Left lung (tissue), 14 donors: ENCODE measurements around the gene HFM1. TPM values are rescaled to one million over a fixed set of nuclear protein-coding genes. Genes with fewer than 3 reads are reported as not detected.
"Not testable (repeated sequence)": the region's sequence is repeated elsewhere in the genome, so short reads cannot be mapped to it uniquely, and the experiment has no call there.

Experiments
- ATAC-seq: fragments of 200-7000 bp; cut with Tn5 transposase; one replicate; pipeline ENCODE4 v1.9.1; 2020; ENCODE audit warnings: moderate library complexity
- DNase-seq, 4 donors: peaks; one replicate each; pipeline ENCODE4 v3.0.0-alpha.2; 2013 to 2020
- H3K27ac ChIP-seq, 2 donors: fragments of 200-600 bp; sonication (generic) in 1 of 2; one replicate each; pipeline versions ENCODE4 v1.5.0 to v1.8.0; 2020 to 2021
- H3K27me3 ChIP-seq, 2 donors: fragments of 200-600 bp; sonication (generic) in 1 of 2; one replicate each; pipeline versions ENCODE4 v1.5.0 to v1.8.0; 2020 to 2021
- H3K36me3 ChIP-seq, 2 donors: fragments of 200-600 bp; sonication (generic) in 1 of 2; one replicate each; pipeline versions ENCODE4 v1.5.0 to v1.8.0; 2020 to 2021
- H3K4me1 ChIP-seq, 2 donors: fragments of 200-600 bp; one replicate each; pipeline ENCODE4 v1.8.0; 2021
- H3K4me3 ChIP-seq, 2 donors: fragments of 200-600 bp; sonication (generic) in 1 of 2; one replicate each; pipeline versions ENCODE4 v1.5.0 to v1.8.0; 2020 to 2021; ENCODE audit warnings: mild to moderate bottlenecking in 1 of 2
- H3K9me3 ChIP-seq, 2 donors: fragments of 200-600 bp; sonication (generic) in 1 of 2; one replicate each; pipeline versions ENCODE4 v1.5.0 to v1.8.0; 2020 to 2021
- CTCF ChIP-seq, 2 donors: fragments of 200-600 bp; sonication (generic) in 1 of 2; IDR thresholded peaks; one replicate each; pipeline versions ENCODE4 v1.5.0 to v1.8.0; 2021; ENCODE audit warnings: antibody characterized with exemption in 2 of 2
- intact Hi-C, 2 donors: fragments of 100-400 bp; cut with DNase I; formaldehyde crosslinking; loops; one replicate each; pipeline versions ENCODE4 v1.11.2 to v1.14.2; 2022
- long read RNA-seq, 12 donors: library from polyadenylated mRNA in 2 of 12; unstranded in 2 of 12; transcript quantifications; one replicate each; pipeline ENCODE4 v2.0.0 and lab custom pipeline, GENCODE V29; 2019 to 2026
- polyA plus RNA-seq, 6 donors: library from polyadenylated mRNA; unstranded; fragments of 120-200 nt; gene quantifications; one replicate each; pipeline ENCODE4 v1.2.1, GENCODE V29; 2013; ENCODE audit not compliant: insufficient read length in 6 of 6
- total RNA-seq, 2 donors: library from RNA; stranded (reverse); fragmentation: NEBNext Ultra II Directional; extraction: Animal tissue kit (Norgen Biotek cat#: 25700); gene quantifications; one replicate each; pipeline ENCODE4 v1.2.1, GENCODE V29; 2021
- donor health status: DM: no; HTN: yes; CAD: no.
- donor health status: DM: no; HTN: no; CAD: no.

HFM1 gene
- total RNA-seq (under 1 TPM; 0.58 to 0.73 TPM), polyA plus RNA-seq (10 to 100 TPM in 3 of 6 donors, 1 to 10 TPM in 3; 7.7 to 14.7 (median 10.2) TPM)
- long read RNA-seq, donor 1: 0 reads
- long read RNA-seq, donor 2, partial matches to known transcripts: 75 of 75 reads
- long read RNA-seq, donor 2, other reads (novel, unspliced or antisense): 0 of 75 reads
- long read RNA-seq, donor 3: 0 reads
- long read RNA-seq, donor 4: 0 reads
- long read RNA-seq, donor 5: 0 reads
- long read RNA-seq, donor 6: 0 reads
- long read RNA-seq, donor 7: 0 reads
- long read RNA-seq, donor 8: 0 reads
- long read RNA-seq, donor 9: 0 reads
- long read RNA-seq, donor 10: 0 reads
- long read RNA-seq, donor 11: 0 reads
- long read RNA-seq, donor 12: 0 reads

GRCh38 chr1:91404151-91405012, at the start of gene HFM1:
TSS of gene HFM1 (minus strand) at chr1:91404837. CDS start at chr1:91401082, 3,755 bp downstream.
- TF ChIP-seq CTCF (IDR thresholded peaks at IDR 0.05): no peak
- Histone ChIP-seq H3K27me3 (peaks cover 0 to 25% of the 10 kb centered on the region in 2 donors), H3K4me1 (peaks cover 0 to 13% of the 10 kb centered on the region in 2 donors), H3K27ac (peak within 1 kb of the TSS; percentile 55 to 79), H3K9me3 (no peaks in the 10 kb centered on the region), H3K4me3 (peak within 1 kb of the TSS; percentile 49 to 52), H3K36me3 (no peaks in the 10 kb centered on the region)
- ATAC-seq (peak; percentile 99), DNase-seq (peak; percentile 75 to 92 (median 86))
- intact Hi-C loops: loop anchor here in 1 of 2 donors (10.0 kb wide), 1 partner anchor 230 kb away; no protein-coding TSS in a partner anchor

GRCh38 chr1:91454136-91454535, 49.5 kb upstream of the HFM1 start:
- ATAC-seq: no peak
- TF ChIP-seq CTCF (IDR thresholded peaks at IDR 0.05): no peak
- no peak for DNase-seq
- H3K9me3 ChIP-seq: no peaks in the 10 kb centered on the region
- H3K27ac ChIP-seq: no peak overlapping the region
- H3K4me1 ChIP-seq: no peaks in the 10 kb centered on the region
- intact Hi-C loops: no loop called here
- H3K4me3 ChIP-seq: no peak overlapping the region
- no peaks in the 10 kb centered on the region for H3K36me3 ChIP-seq
- no peaks in the 10 kb centered on the region for H3K27me3 ChIP-seq

GRCh38 chr1:91450260-91450659, 45.6 kb upstream of the HFM1 start:
- no peaks in the 10 kb centered on the region for H3K27me3 ChIP-seq
- no peaks in the 10 kb centered on the region for H3K9me3 ChIP-seq
- no peak for ATAC-seq
- no peaks in the 10 kb centered on the region for H3K4me1 ChIP-seq
- no peak overlapping the region for H3K4me3 ChIP-seq
- H3K36me3 ChIP-seq: no peaks in the 10 kb centered on the region
- TF ChIP-seq CTCF (IDR thresholded peaks at IDR 0.05): no peak
- intact Hi-C loops: no loop called here
- DNase-seq: peak in 1 of 4 donors; percentile 38
- no peak overlapping the region for H3K27ac ChIP-seq

- H3K27ac ChIP-seq, H3K36me3 ChIP-seq, H3K9me3 ChIP-seq, DNase-seq, intact Hi-C loops, H3K4me3 ChIP-seq, ATAC-seq, H3K27me3 ChIP-seq, H3K4me1 ChIP-seq: not testable (repeated sequence)
Measured at GRCh38 chr1:91447782-91448181, 43.1 kb upstream of the HFM1 start.

- H3K9me3 ChIP-seq, H3K27ac ChIP-seq, H3K36me3 ChIP-seq, H3K4me1 ChIP-seq, ATAC-seq, intact Hi-C loops, H3K4me3 ChIP-seq, H3K27me3 ChIP-seq: not testable (repeated sequence)
- peak in 1 of 4 donors; percentile 52 for DNase-seq
Measured at GRCh38 chr1:91441980-91442379, 37.3 kb upstream of the HFM1 start.

- no peak overlapping the region for H3K27ac ChIP-seq
- peak in 1 of 2 donors; percentile 11 for TF ChIP-seq CTCF (IDR thresholded peaks at IDR 0.05)
- DNase-seq (no peak), ATAC-seq (no peak)
- no peaks in the 10 kb centered on the region for H3K36me3 ChIP-seq
- no peaks in the 10 kb centered on the region for H3K27me3 ChIP-seq
- H3K4me3 ChIP-seq: no peak overlapping the region
- peaks cover 0 to 6% of the 10 kb centered on the region in 2 donors for H3K9me3 ChIP-seq
- intact Hi-C loops: no loop called here
- no peaks in the 10 kb centered on the region for H3K4me1 ChIP-seq
Measured at GRCh38 chr1:91440847-91441246, 36.2 kb upstream of the HFM1 start.
